KMS-11 (cell line): ENCODE results near the gene C10orf105.

Source experiments
- H2AFZ ChIP-seq: fragments of 200-600 bp; sonication (generic); 2 replicates; pipeline ENCODE4 v1.6.1; 2016; ENCODE audit warnings: antibody characterized with exemption, mixed run types, low read depth
- H3K27ac ChIP-seq: fragments of 200-600 bp; sonication (generic); 2 replicates; pipeline ENCODE4 v1.6.1; 2016; ENCODE audit warnings: mild to moderate bottlenecking, mixed run types
- H3K27me3 ChIP-seq: fragments of 200-600 bp; sonication (generic); 2 replicates; pipeline ENCODE4 v1.6.1; 2017; ENCODE audit warnings: mild to moderate bottlenecking, low read depth, mixed run types, moderate library complexity; ENCODE audit not compliant: insufficient read depth
- H3K36me3 ChIP-seq: fragments of 200-600 bp; sonication (generic); 2 replicates; pipeline ENCODE4 v1.6.1; 2017; ENCODE audit warnings: mild to moderate bottlenecking, mixed run types; ENCODE audit not compliant: insufficient read depth
- H3K4me1 ChIP-seq: fragments of 200-600 bp; sonication (generic); 2 replicates; pipeline ENCODE4 v1.6.1; 2016; ENCODE audit warnings: mild to moderate bottlenecking, low read depth, mixed run types; ENCODE audit not compliant: poor library complexity, severe bottlenecking
- H3K4me2 ChIP-seq: fragments of 200-600 bp; sonication (generic); 2 replicates; pipeline ENCODE4 v1.7.0; 2016; ENCODE audit warnings: mild to moderate bottlenecking, mixed run types
- H3K4me3 ChIP-seq: fragments of 200-600 bp; sonication (generic); IDR thresholded peaks from 2 replicates; pipeline ENCODE4 v1.6.1; 2017; ENCODE audit warnings: low read depth, low read length, mixed read lengths; ENCODE audit not compliant: insufficient read depth
- H3K79me2 ChIP-seq: fragments of 200-600 bp; sonication (generic); 2 replicates; pipeline ENCODE4 v1.6.1; 2016; ENCODE audit warnings: low read depth, mixed run types; ENCODE audit not compliant: insufficient read depth
- H3K9ac ChIP-seq: fragments of 200-600 bp; sonication (generic); 2 replicates; pipeline ENCODE4 v1.6.1; 2016; ENCODE audit warnings: mild to moderate bottlenecking, mixed run types
- H4K20me1 ChIP-seq: fragments of 200-600 bp; sonication (generic); 2 replicates; pipeline ENCODE4 v1.6.1; 2016; ENCODE audit warnings: mild to moderate bottlenecking, mixed run types; ENCODE audit not compliant: insufficient read depth
- TF ChIP-seq, protein P1 (sequence below): fragments of 200-600 bp; sonication (generic); conservative IDR thresholded peaks from 2 replicates; pipeline ENCODE4 v1.6.1; 2017; ENCODE audit warnings: low read depth, mild to moderate bottlenecking, antibody characterized with exemption, low read length, moderate library complexity, mixed read lengths

C10orf105 gene

DNA sequence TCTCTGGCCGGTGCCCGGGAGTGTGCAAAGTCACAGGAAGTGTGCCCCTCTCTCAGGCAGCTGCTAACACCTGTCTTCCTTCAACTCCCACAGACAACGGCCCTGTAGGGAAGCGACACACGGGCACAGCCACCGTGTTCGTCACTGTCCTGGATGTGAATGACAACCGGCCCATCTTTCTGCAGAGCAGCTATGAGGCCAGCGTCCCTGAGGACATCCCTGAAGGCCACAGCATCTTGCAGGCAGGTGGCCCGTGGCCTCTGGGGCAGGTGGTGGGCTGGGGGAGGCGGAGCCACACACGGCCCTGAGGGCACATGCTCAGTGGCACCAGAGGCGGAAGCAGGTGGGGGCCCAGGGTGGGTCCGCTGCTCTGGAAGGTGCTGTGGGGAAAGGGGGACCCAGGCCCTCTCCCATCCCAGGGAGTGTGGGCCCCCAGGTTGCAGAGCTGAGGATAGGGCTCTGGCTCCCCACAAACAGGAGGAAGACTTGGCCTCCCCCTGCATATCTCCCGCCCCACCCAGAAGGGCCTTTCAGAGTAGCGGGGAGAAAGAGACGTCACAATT is 6.9 kb downstream of the C10orf105 start:
- no peaks in the 10 kb centered on the region for H4K20me1 ChIP-seq
- H3K9ac ChIP-seq: no peak overlapping the region
- no peaks in the 10 kb centered on the region for H3K36me3 ChIP-seq
- H3K4me2 ChIP-seq: no peak overlapping the region
- no peak overlapping the region for H3K4me3 ChIP-seq
- H2AFZ ChIP-seq: no peak overlapping the region
- TF ChIP-seq, protein P1, sequence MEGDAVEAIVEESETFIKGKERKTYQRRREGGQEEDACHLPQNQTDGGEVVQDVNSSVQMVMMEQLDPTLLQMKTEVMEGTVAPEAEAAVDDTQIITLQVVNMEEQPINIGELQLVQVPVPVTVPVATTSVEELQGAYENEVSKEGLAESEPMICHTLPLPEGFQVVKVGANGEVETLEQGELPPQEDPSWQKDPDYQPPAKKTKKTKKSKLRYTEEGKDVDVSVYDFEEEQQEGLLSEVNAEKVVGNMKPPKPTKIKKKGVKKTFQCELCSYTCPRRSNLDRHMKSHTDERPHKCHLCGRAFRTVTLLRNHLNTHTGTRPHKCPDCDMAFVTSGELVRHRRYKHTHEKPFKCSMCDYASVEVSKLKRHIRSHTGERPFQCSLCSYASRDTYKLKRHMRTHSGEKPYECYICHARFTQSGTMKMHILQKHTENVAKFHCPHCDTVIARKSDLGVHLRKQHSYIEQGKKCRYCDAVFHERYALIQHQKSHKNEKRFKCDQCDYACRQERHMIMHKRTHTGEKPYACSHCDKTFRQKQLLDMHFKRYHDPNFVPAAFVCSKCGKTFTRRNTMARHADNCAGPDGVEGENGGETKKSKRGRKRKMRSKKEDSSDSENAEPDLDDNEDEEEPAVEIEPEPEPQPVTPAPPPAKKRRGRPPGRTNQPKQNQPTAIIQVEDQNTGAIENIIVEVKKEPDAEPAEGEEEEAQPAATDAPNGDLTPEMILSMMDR: no peak
- no peaks in the 10 kb centered on the region for H3K4me1 ChIP-seq
- H3K79me2 ChIP-seq: no peaks in the 10 kb centered on the region
- H3K27me3 ChIP-seq: peaks cover 28% of the 10 kb centered on the region
- H3K27ac ChIP-seq: no peak overlapping the region

DNA sequence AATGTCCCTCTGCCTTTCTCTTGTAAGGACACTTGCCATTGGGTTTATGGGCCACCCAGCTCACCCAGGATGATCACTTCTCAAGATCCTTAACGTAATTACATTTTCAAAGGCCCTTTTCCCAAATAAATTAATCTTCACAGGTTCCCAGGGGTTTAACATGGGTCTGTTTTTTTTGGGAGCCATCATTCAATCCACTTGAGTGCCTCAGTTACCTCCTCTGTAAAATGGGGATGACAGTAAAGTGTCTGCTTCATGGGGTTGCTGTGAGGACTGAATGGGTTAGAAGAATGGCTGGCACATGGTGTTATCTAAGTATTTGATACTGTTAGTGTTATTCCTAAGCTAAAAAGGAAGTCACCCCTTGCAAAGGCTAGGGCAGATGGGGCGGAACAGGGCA is 7.4 kb downstream of the C10orf105 start:
- H3K9ac ChIP-seq: no peak overlapping the region
- no peak overlapping the region for H2AFZ ChIP-seq
- no peak overlapping the region for H3K27ac ChIP-seq
- no peaks in the 10 kb centered on the region for H4K20me1 ChIP-seq
- TF ChIP-seq, protein P1: no peak
- no peak overlapping the region for H3K4me2 ChIP-seq
- peaks cover 33% of the 10 kb centered on the region for H3K27me3 ChIP-seq
- no peaks in the 10 kb centered on the region for H3K79me2 ChIP-seq
- H3K4me1 ChIP-seq: no peaks in the 10 kb centered on the region
- H3K36me3 ChIP-seq: no peaks in the 10 kb centered on the region
- no peak overlapping the region for H3K4me3 ChIP-seq

DNA sequence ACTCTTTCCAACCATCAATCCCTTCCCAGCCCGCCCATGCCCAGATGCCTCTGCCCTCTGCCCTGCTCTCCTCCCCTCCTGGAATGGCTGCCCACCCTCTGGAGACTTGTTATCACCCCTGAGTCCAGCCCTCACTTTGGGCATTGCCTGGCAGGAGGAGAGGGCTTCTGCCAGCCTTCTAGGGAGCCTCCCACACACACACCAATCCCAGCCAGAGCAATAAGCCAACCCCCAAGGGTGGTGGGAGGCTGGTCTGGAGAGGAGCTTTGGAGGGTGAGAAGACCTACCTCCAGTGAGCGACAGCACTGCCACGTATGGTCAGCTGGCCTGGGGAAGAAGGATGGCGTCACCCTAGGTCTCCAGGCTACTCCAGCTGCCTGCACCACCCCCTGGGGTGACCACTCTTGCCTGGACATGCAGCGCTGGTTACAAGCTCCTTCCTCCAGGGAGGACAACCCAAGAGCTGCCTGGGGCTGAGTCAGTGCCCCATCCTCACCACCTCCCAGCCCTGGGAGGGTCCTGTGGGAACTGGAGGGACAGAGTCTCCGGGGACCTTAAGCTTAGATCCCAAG is 8.4 kb downstream of the C10orf105 start:
- Histone ChIP-seq H3K4me2 (no peak overlapping the region), H3K4me1 (no peaks in the 10 kb centered on the region), H3K36me3 (no peaks in the 10 kb centered on the region), H3K79me2 (no peaks in the 10 kb centered on the region), H4K20me1 (no peaks in the 10 kb centered on the region), H2AFZ (no peak overlapping the region), H3K27me3 (peaks cover 42% of the 10 kb centered on the region), H3K9ac (no peak overlapping the region), H3K4me3 (no peak overlapping the region), H3K27ac (no peak overlapping the region)
- TF ChIP-seq, protein P1: no peak

DNA sequence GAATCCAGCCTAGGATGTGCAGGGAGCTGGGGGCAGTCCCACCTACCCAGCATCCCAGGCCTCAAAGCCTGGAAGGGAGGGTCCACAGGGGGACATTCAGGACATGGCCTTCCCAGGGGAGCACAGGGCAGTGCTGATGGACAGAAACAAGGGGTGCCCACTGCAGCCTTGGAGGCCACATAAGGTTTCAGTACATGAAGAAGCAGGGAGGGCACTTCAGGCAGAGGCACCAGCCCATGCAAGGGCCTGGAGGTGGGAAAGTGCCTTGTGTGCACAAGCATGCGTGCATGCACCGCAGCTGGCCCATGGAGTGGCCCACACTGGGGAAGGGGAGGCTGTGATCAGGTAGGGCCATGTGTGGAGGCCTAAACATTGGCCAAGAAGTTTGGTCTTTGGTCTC is 9.1 kb downstream of the C10orf105 start:
- no peak overlapping the region for H3K4me2 ChIP-seq
- H3K27me3 ChIP-seq: peaks cover 49% of the 10 kb centered on the region
- TF ChIP-seq, protein P1: no peak
- no peaks in the 10 kb centered on the region for H3K4me1 ChIP-seq
- H3K4me3 ChIP-seq: no peak overlapping the region
- no peaks in the 10 kb centered on the region for H4K20me1 ChIP-seq
- H3K36me3 ChIP-seq: no peaks in the 10 kb centered on the region
- H3K27ac ChIP-seq: no peak overlapping the region
- no peak overlapping the region for H2AFZ ChIP-seq
- H3K79me2 ChIP-seq: no peaks in the 10 kb centered on the region
- H3K9ac ChIP-seq: no peak overlapping the region
